GM21390 (cell line): ENCODE results near the gene CYP4F3.
"Not testable (repeated sequence)": the region's sequence is repeated elsewhere in the genome, so short reads cannot be mapped to it uniquely, and the experiment has no call there.

Experiments
- ATAC-seq: cut with Tn5 transposase; IDR thresholded peaks from one replicate; pipeline ENCODE4 v1.9.1; 2021; ENCODE audit not compliant: unreplicated experiment

Gene CYP4F3

GRCh38 chr19:15666186-15666585, 25.5 kb downstream of the CYP4F3 start:
- no peak for ATAC-seq

GRCh38 chr19:15666883-15667282, 26.2 kb downstream of the CYP4F3 start:
- ATAC-seq, result no peak

GRCh38 chr19:15669440-15669839, 28.7 kb downstream of the CYP4F3 start:
- no peak for ATAC-seq

GRCh38 chr19:15669891-15670290, 29.2 kb downstream of the CYP4F3 start:
- no peak for ATAC-seq

- ATAC-seq, result no peak
These were observed 30.6 kb downstream of the CYP4F3 start for GRCh38 chr19:15671237-15671821.

GRCh38 chr19:15671891-15672579, 31.3 kb downstream of the CYP4F3 start:
- no peak for ATAC-seq

- ATAC-seq, result no peak
These were observed 32.0 kb downstream of the CYP4F3 start, which contains the start of gene CYP4F12 for GRCh38 chr19:15672580-15673175. Gene CYP4F12 (plus strand): TSS chr19:15673087. CDS start chr19:15673530, 443 bp downstream.

- ATAC-seq, result no peak
These were observed 32.5 kb downstream of the CYP4F3 start for GRCh38 chr19:15673176-15673654.

- no peak for ATAC-seq
These were observed 34.9 kb downstream of the CYP4F3 start for GRCh38 chr19:15675560-15675959.

GRCh38 chr19:15679089-15679488, 38.4 kb downstream of the CYP4F3 start:
- ATAC-seq, result no peak

- not testable (repeated sequence) for ATAC-seq
These were observed 39.2 kb downstream of the CYP4F3 start for GRCh38 chr19:15679865-15680264.

GRCh38 chr19:15680478-15681322, 40.0 kb downstream of the CYP4F3 start:
- no peak for ATAC-seq

- no peak for ATAC-seq
These were observed 42.7 kb downstream of the CYP4F3 start for GRCh38 chr19:15683411-15683810.

- ATAC-seq, result no peak
These were observed 44.1 kb downstream of the CYP4F3 start for GRCh38 chr19:15684828-15685227.

GRCh38 chr19:15696654-15697194, 56.0 kb downstream of the CYP4F3 start:
- ATAC-seq, result no peak

- ATAC-seq, result no peak
These were observed 61.2 kb downstream of the CYP4F3 start for GRCh38 chr19:15701757-15702533.

GRCh38 chr19:15702534-15702930, 61.8 kb downstream of the CYP4F3 start:
- no peak for ATAC-seq
